GM12878 (cell line): ENCODE measurements around the gene IFIH1. TPM values are rescaled to one million over a fixed set of nuclear protein-coding genes. Genes with fewer than 3 reads are reported as not detected.

ENCODE experiments used
- ATAC-seq: fragments of 200-7000 bp; cut with Tn5 transposase; 3 replicates; pipeline ENCODE4 v1.9.1; 2020; ENCODE audit warnings: mild to moderate bottlenecking, moderate library complexity
- BruUV-seq: library from RNA; stranded (reverse); fragments of 400-500 nt; replicated peaks from 2 replicates; lab custom pipeline; 2021; lab: Mats Ljungman, UMichigan
- CTCF ChIA-PET: fragments of 300-600 bp; sonication (Branson Sonifier 250); formaldehyde crosslinking; extraction: SDS; loops from one replicate; lab custom pipeline; 2021; ENCODE audit warnings: inconsistent platforms; lab: Yijun Ruan, JAX
- POLR2A ChIA-PET: fragments of 350-600 bp; formaldehyde crosslinking; extraction: SDS; loops from one replicate; lab custom pipeline; 2021; ENCODE audit warnings: inconsistent platforms; lab: Charles Lee
- RAD21 ChIA-PET: fragments of 300-600 bp; sonication (Branson Sonifier 250); formaldehyde crosslinking; loops from one replicate; lab custom pipeline; 2023; ENCODE audit warnings: antibody characterized with exemption; ENCODE audit not compliant: unreplicated experiment; lab: Charles Lee
- SMC1A ChIA-PET: fragments of 300-600 bp; sonication (Branson Sonifier 250); formaldehyde crosslinking; loops from one replicate; lab custom pipeline; 2023; ENCODE audit not compliant: unreplicated experiment, uncharacterized antibody; lab: Charles Lee
- DNase-seq: peaks from one replicate; pipeline ENCODE4 v3.0.0-alpha.2; 2011; ENCODE audit warnings: low read depth, low spot score
- FAIRE-seq: peaks from 3 replicates; lab custom pipeline; 2011; peaks lifted over from hg19 to GRCh38; lab: Jason Lieb, UNC
- H2AFZ ChIP-seq: 2 replicates; pipeline ENCODE4 v1.6.0; 2011; ENCODE audit warnings: low read depth, low read length, control low read depth; ENCODE audit not compliant: control insufficient read depth
- H3K27ac ChIP-seq: 2 replicates; pipeline ENCODE4 v1.5.1; 2011; ENCODE audit warnings: control low read depth; ENCODE audit not compliant: control insufficient read depth, insufficient read depth
- H3K27me3 ChIP-seq, 2 experiments: replicated peaks in 1 of 2; 2 replicates each; pipeline versions ENCODE4 v1.6.0 to v1.6.1; 2011; ENCODE audit warnings: low read length in 1 of 2; ENCODE audit not compliant: control insufficient read depth in 2 of 2, insufficient read depth in 2 of 2
- H3K36me3 ChIP-seq, 2 experiments: 2 replicates each; pipeline ENCODE4 v1.5.1; 2011; ENCODE audit warnings: low read length in 1 of 2; ENCODE audit not compliant: control insufficient read depth in 2 of 2, insufficient read depth in 2 of 2
- H3K4me1 ChIP-seq: 2 replicates; pipeline ENCODE4 v1.6.1; 2011; ENCODE audit warnings: mild to moderate bottlenecking, low read length, moderate library complexity, mixed read lengths; ENCODE audit not compliant: control insufficient read depth, insufficient read depth
- H3K4me2 ChIP-seq: 2 replicates; pipeline ENCODE4 v1.6.0; 2011; ENCODE audit warnings: control low read depth; ENCODE audit not compliant: control insufficient read depth, insufficient read depth
- H3K4me3 ChIP-seq: fragments of 200-600 bp; sonication (generic); 2 replicates; pipeline ENCODE4 v1.5.1; 2016
- H3K79me2 ChIP-seq: 2 replicates; pipeline ENCODE4 v1.6.0; 2011; ENCODE audit warnings: low read length; ENCODE audit not compliant: control insufficient read depth, insufficient read depth
- H3K9ac ChIP-seq: 2 replicates; pipeline ENCODE4 v1.8.0; 2011; ENCODE audit warnings: low read length, control low read depth, mixed read lengths; ENCODE audit not compliant: control insufficient read depth, insufficient read depth
- H3K9me3 ChIP-seq: replicated peaks from 3 replicates; pipeline ENCODE4 v1.5.1; 2011; ENCODE audit warnings: mild to moderate bottlenecking, low read length; ENCODE audit not compliant: control insufficient read depth, insufficient read depth
- H4K20me1 ChIP-seq: 2 replicates; pipeline ENCODE4 v1.6.0; 2011; ENCODE audit not compliant: control insufficient read depth, insufficient read depth
- ATF7 ChIP-seq: fragments of 450-650 bp; IDR thresholded peaks from 2 replicates; pipeline ENCODE4 v1.6.1; 2016; ENCODE audit warnings: low read depth, mild to moderate bottlenecking
- BMI1 ChIP-seq: fragments of 450-650 bp; IDR thresholded peaks from 2 replicates; pipeline ENCODE4 v1.6.1; 2016; ENCODE audit warnings: mild to moderate bottlenecking, moderate library complexity, borderline replicate concordance
- EED ChIP-seq: sonication (generic); IDR thresholded peaks from 2 replicates; pipeline ENCODE4 v1.6.1; 2016; ENCODE audit warnings: antibody characterized with exemption, low read depth
- EGR1 ChIP-seq, 2 experiments: IDR thresholded peaks; 1 replicate in 1 of 2; 2 replicates in 1 of 2; pipeline ENCODE4 v1.6.1; 2011 to 2012; ENCODE audit warnings: low read depth in 2 of 2, low read length in 2 of 2, borderline replicate concordance in 1 of 2, mild to moderate bottlenecking in 1 of 2, moderate library complexity in 1 of 2
- HDAC2 ChIP-seq: fragments of 200-600 bp; sonication (generic); IDR thresholded peaks from 2 replicates; pipeline ENCODE4 v1.6.1; 2017
- HDAC6 ChIP-seq: fragments of 200-600 bp; sonication (generic); IDR thresholded peaks from one replicate; pipeline ENCODE4 v1.8.0; 2017; ENCODE audit warnings: antibody characterized with exemption; ENCODE audit not compliant: unreplicated experiment
- IRF4 ChIP-seq: IDR thresholded peaks from 2 replicates; pipeline ENCODE4 v1.6.1; 2011; ENCODE audit warnings: low read depth, low read length
- MEF2B ChIP-seq: fragments of 450-650 bp; IDR thresholded peaks from 2 replicates; pipeline ENCODE4 v1.6.1; 2018; ENCODE audit warnings: mild to moderate bottlenecking, moderate library complexity; ENCODE audit not compliant: partially characterized antibody, poor library complexity, severe bottlenecking
- NFIC ChIP-seq: IDR thresholded peaks from 2 replicates; pipeline ENCODE4 v1.6.1; 2012; ENCODE audit warnings: low read depth, mild to moderate bottlenecking, inconsistent platforms, low read length, moderate library complexity
- RELA ChIP-seq: fragments of 450-650 bp; IDR thresholded peaks from 2 replicates; pipeline ENCODE4 v1.8.0; 2014; ENCODE audit warnings: borderline replicate concordance; ENCODE audit not compliant: partially characterized antibody
- SIX5 ChIP-seq: IDR thresholded peaks from 2 replicates; pipeline ENCODE4 v1.6.1; 2011; ENCODE audit warnings: mild to moderate bottlenecking, low read depth, low read length, moderate library complexity; ENCODE audit not compliant: severe bottlenecking
- SP1 ChIP-seq: IDR thresholded peaks from one replicate; pipeline ENCODE4 v1.6.1; 2011; ENCODE audit warnings: low read depth, low read length
- STAT3 ChIP-seq: IDR thresholded peaks from 2 replicates; pipeline ENCODE4 v1.6.1; 2011; ENCODE audit warnings: low read depth, low read length, improper control_type of control experiment
- TAF1 ChIP-seq: IDR thresholded peaks from 2 replicates; pipeline ENCODE4 v1.6.1; 2011; ENCODE audit warnings: mild to moderate bottlenecking, low read depth, low read length, borderline replicate concordance
- ZBED1 ChIP-seq: IDR thresholded peaks from 2 replicates; pipeline ENCODE4 v1.6.1; 2016; ENCODE audit warnings: borderline replicate concordance
- ZNF384 ChIP-seq: IDR thresholded peaks from 2 replicates; pipeline ENCODE4 v1.6.1; 2012; ENCODE audit warnings: low read depth, mild to moderate bottlenecking, low read length, improper control_type of control experiment, borderline replicate concordance
- ZZZ3 ChIP-seq: IDR thresholded peaks from 2 replicates; pipeline ENCODE4 v1.6.1; 2011; ENCODE audit warnings: low read depth; ENCODE audit not compliant: control insufficient read depth, insufficient read length
- in situ Hi-C: fragments of 300-500 bp; cut with MboI; formaldehyde crosslinking; loops from 9 replicates; pipeline ENCODE4 v1.14.3; 2018; ENCODE audit warnings: mixed read lengths
- intact Hi-C: fragments of 100-400 bp; cut with micrococcal nuclease; formaldehyde crosslinking; loops from one replicate; pipeline ENCODE4 v1.14.2; 2022; ENCODE audit not compliant: unreplicated experiment
- polyA plus RNA-seq, 11 experiments: library from polyadenylated mRNA; depleted of rRNA in 4 of 11; unstranded in 6 of 11; stranded (reverse) in 5 of 11; fragments of >200 nt; fragmentation: Nextera tagmentation in 4 of 11; fragmentation: Illumina TruSeq in 1 of 11; extraction: Ambion mirVana in 4 of 11; extraction: Trizol in 1 of 11; gene quantifications; 1 replicate in 1 of 11; 2 replicates in 10 of 11; pipeline versions ENCODE4 v1.2.1 to v1.2.3, GENCODE V29; 2011 to 2016; ENCODE audit warnings: inconsistent platforms in 2 of 11, missing spikeins in 2 of 11, low read depth in 1 of 11
- total RNA-seq, 4 experiments: library from RNA; depleted of rRNA in 3 of 4; stranded (reverse); fragments of >200 nt in 3 of 4; fragmentation: Illumina TruSeq in 1 of 4; extraction: Trizol in 1 of 4; gene quantifications; 2 replicates each; pipeline versions ENCODE4 v1.2.1 to v1.2.3, GENCODE V29; 2013 to 2021
- TF ChIP-seq, protein P1 (sequence below): fragments of 450-650 bp; IDR thresholded peaks from 2 replicates; pipeline ENCODE4 v1.6.1; 2017; ENCODE audit warnings: mild to moderate bottlenecking, moderate library complexity
- TF ChIP-seq, protein P2 (sequence below): IDR thresholded peaks from 2 replicates; pipeline ENCODE4 v1.6.1; 2011; ENCODE audit warnings: low read depth, mild to moderate bottlenecking, low read length, moderate library complexity, borderline replicate concordance; ENCODE audit errors: extremely low read depth
- TF ChIP-seq, protein P3 (sequence below): IDR thresholded peaks from 2 replicates; pipeline ENCODE4 v1.6.1; 2011; ENCODE audit warnings: low read depth, low read length, improper control_type of control experiment, borderline replicate concordance

IFIH1 gene
- total and polyA plus RNA-seq, 10 of the 15 experiments (the other 5 are each of a cell fraction or from before 2014, with no cell fraction given), result 12.5 to 40.9 (median 28.8) TPM

DNA sequence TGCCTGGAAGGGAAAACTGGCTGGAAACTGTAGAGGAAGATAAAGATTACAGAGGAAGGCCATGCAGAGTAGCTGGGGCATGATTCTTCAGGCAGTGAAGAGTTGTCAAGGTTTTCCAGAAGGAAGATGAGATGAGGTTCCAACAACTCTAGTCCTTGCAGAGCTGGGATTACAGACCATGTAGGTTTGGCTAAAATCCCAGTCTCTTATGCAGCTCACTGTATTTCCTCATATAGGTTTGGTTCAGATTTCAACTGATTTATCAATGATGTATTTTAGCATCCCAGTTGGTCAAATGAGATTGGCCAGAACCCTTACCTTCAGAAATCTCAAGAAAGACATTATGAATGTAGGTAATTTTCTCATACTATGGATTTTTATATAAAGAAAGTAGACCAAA is 91.6 kb downstream of the IFIH1 start:
- CTCF ChIA-PET, result interaction anchor here (3.0 kb wide), 1 partner anchor 72 kb away, joined by 13 read pairs; no protein-coding TSS in a partner anchor
- FAIRE-seq (no peak), ATAC-seq (no peak)
- no peaks in the 10 kb centered on the region for H3K36me3 ChIP-seq
- in situ Hi-C loops (no loop called here), intact Hi-C loops (no loop called here)
- no peak overlapping the region for H3K4me3 ChIP-seq
- H4K20me1 ChIP-seq, result no peaks in the 10 kb centered on the region
- H3K4me2 ChIP-seq, result no peak overlapping the region
- H3K27ac ChIP-seq, result no peak overlapping the region
- no TSS peak for BruUV-seq
- H3K27me3 ChIP-seq, result no peaks in the 10 kb centered on the region
- TF ChIP-seq ATF7 (no peak), MEF2B (no peak), EGR1 (IDR thresholded peaks at IDR 0.05; ENCODE audit: borderline replicate concordance in 1 of 2, low read depth in 2 of 2, low read length in 2 of 2) (no peak), EED (no peak), HDAC2 (no peak), ZZZ3 (no peak), SP1 (no peak), NFIC (no peak), BMI1 (no peak), STAT3 (no peak), SIX5 (no peak), TAF1 (no peak), IRF4 (no peak), HDAC6 (no peak), RELA (no peak), ZBED1 (no peak), ZNF384 (no peak)
- TF ChIP-seq, protein P1, sequence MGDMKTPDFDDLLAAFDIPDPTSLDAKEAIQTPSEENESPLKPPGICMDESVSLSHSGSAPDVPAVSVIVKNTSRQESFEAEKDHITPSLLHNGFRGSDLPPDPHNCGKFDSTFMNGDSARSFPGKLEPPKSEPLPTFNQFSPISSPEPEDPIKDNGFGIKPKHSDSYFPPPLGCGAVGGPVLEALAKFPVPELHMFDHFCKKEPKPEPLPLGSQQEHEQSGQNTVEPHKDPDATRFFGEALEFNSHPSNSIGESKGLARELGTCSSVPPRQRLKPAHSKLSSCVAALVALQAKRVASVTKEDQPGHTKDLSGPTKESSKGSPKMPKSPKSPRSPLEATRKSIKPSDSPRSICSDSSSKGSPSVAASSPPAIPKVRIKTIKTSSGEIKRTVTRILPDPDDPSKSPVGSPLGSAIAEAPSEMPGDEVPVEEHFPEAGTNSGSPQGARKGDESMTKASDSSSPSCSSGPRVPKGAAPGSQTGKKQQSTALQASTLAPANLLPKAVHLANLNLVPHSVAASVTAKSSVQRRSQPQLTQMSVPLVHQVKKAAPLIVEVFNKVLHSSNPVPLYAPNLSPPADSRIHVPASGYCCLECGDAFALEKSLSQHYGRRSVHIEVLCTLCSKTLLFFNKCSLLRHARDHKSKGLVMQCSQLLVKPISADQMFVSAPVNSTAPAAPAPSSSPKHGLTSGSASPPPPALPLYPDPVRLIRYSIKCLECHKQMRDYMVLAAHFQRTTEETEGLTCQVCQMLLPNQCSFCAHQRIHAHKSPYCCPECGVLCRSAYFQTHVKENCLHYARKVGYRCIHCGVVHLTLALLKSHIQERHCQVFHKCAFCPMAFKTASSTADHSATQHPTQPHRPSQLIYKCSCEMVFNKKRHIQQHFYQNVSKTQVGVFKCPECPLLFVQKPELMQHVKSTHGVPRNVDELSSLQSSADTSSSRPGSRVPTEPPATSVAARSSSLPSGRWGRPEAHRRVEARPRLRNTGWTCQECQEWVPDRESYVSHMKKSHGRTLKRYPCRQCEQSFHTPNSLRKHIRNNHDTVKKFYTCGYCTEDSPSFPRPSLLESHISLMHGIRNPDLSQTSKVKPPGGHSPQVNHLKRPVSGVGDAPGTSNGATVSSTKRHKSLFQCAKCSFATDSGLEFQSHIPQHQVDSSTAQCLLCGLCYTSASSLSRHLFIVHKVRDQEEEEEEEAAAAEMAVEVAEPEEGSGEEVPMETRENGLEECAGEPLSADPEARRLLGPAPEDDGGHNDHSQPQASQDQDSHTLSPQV, result no peak
- TF ChIP-seq, protein P2, sequence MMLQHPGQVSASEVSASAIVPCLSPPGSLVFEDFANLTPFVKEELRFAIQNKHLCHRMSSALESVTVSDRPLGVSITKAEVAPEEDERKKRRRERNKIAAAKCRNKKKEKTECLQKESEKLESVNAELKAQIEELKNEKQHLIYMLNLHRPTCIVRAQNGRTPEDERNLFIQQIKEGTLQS, result no peak
- TF ChIP-seq, protein P3, sequence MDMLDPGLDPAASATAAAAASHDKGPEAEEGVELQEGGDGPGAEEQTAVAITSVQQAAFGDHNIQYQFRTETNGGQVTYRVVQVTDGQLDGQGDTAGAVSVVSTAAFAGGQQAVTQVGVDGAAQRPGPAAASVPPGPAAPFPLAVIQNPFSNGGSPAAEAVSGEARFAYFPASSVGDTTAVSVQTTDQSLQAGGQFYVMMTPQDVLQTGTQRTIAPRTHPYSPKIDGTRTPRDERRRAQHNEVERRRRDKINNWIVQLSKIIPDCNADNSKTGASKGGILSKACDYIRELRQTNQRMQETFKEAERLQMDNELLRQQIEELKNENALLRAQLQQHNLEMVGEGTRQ, result no peak
- TF ChIP-seq, all 136 proteins: peak for 0
- ChIA-PET RAD21 (no interaction called here), SMC1A (interaction anchor here (0.5 to 1.2 kb wide), 4 partner anchors 32 to 682 kb away, joined by 3 read pairs; no protein-coding TSS in a partner anchor), POLR2A (no interaction called here)
- Histone ChIP-seq H2AFZ (no peak overlapping the region), H3K79me2 (no peaks in the 10 kb centered on the region), H3K4me1 (no peaks in the 10 kb centered on the region), H3K9me3 (no peaks in the 10 kb centered on the region), H3K9ac (no peak overlapping the region)
- no peak for DNase-seq
